ENCODE data around the gene BBC3. TPM values are rescaled to one million over a fixed set of nuclear protein-coding genes. Genes with fewer than 3 reads are reported as not detected.
A peak's percentile ranks its signal among the peaks of the same experiment; 100 is the strongest.
"Not testable (repeated sequence)": the region's sequence is repeated elsewhere in the genome, so short reads cannot be mapped to it uniquely, and the experiment has no call there.

The BBC3 gene
- total RNA-seq = 1 to 10 TPM; 4.8 to 9.7 TPM

- peak within 1 kb of the TSS; percentile 49 to 72 for H3K27ac Mint-ChIP-seq
- H3K9me3 Mint-ChIP-seq = no peaks in the 10 kb centered on the region
- H3K27me3 Mint-ChIP-seq = peaks cover 0 to under 1% of the 10 kb centered on the region in 2 donors
- peaks cover 19 to 28% of the 10 kb centered on the region in 2 donors for H3K4me1 Mint-ChIP-seq (ENCODE audit: low read depth in 2 of 2)
- DNase-seq (ENCODE audit: low spot score) (no peak), ATAC-seq (no peak)
- H3K36me3 Mint-ChIP-seq = no peaks in the 10 kb centered on the region
- H3K4me3 Mint-ChIP-seq = peak within 1 kb of the TSS; percentile 85
Measured at GRCh38 chr19:47230921-47231214, at the start of gene BBC3. Gene BBC3 (minus strand): TSS chr19:47231199. CDS start chr19:47228431, 2,768 bp downstream.

GRCh38 chr19:47280183-47280797, 49.3 kb upstream of the BBC3 start:
- Mint-ChIP-seq H3K27ac (no peak overlapping the region), H3K4me1 (ENCODE audit: low read depth in 2 of 2) (peaks cover 11 to 25% of the 10 kb centered on the region in 2 donors), H3K4me3 (no peak overlapping the region), H3K27me3 (no peaks in the 10 kb centered on the region), H3K36me3 (no peaks in the 10 kb centered on the region), H3K9me3 (no peaks in the 10 kb centered on the region)
- ATAC-seq (peak; percentile 66 to 70), DNase-seq (ENCODE audit: low spot score) (no peak)

- not testable (repeated sequence) for ATAC-seq; H3K9me3 Mint-ChIP-seq; H3K27me3 Mint-ChIP-seq; DNase-seq (ENCODE audit: low spot score); H3K27ac Mint-ChIP-seq; H3K36me3 Mint-ChIP-seq; H3K4me3 Mint-ChIP-seq
- H3K4me1 Mint-ChIP-seq (ENCODE audit: low read depth in 2 of 2) = peaks cover 25 to 27% of the 10 kb centered on the region in 2 donors
Measured at GRCh38 chr19:47276513-47276912, 45.5 kb upstream of the BBC3 start.

GRCh38 chr19:47275791-47276461, 44.9 kb upstream of the BBC3 start:
- peaks cover 25 to 27% of the 10 kb centered on the region in 2 donors for H3K4me1 Mint-ChIP-seq (ENCODE audit: low read depth in 2 of 2)
- no peaks in the 10 kb centered on the region for H3K9me3 Mint-ChIP-seq
- no peaks in the 10 kb centered on the region for H3K36me3 Mint-ChIP-seq
- H3K4me3 Mint-ChIP-seq = peak overlapping the region; percentile 83
- no peak for ATAC-seq
- DNase-seq (ENCODE audit: low spot score) = no peak
- no peaks in the 10 kb centered on the region for H3K27me3 Mint-ChIP-seq
- peak overlapping the region; percentile 55 to 81 for H3K27ac Mint-ChIP-seq

- no peaks in the 10 kb centered on the region for H3K27me3 Mint-ChIP-seq
- no peaks in the 10 kb centered on the region for H3K9me3 Mint-ChIP-seq
- ATAC-seq (peak in 1 of 2 donors; percentile 41), DNase-seq (ENCODE audit: low spot score) (no peak)
- peak overlapping the region; percentile 55 to 81 for H3K27ac Mint-ChIP-seq
- H3K36me3 Mint-ChIP-seq = no peaks in the 10 kb centered on the region
- H3K4me3 Mint-ChIP-seq = peak overlapping the region; percentile 83
- H3K4me1 Mint-ChIP-seq (ENCODE audit: low read depth in 2 of 2) = peaks cover 25 to 30% of the 10 kb centered on the region in 2 donors
Measured at GRCh38 chr19:47274891-47275761, 44.1 kb upstream of the BBC3 start.

GRCh38 chr19:47274071-47274890, 43.3 kb upstream of the BBC3 start, which contains the start of gene INAFM1:
Gene INAFM1 (plus strand): TSS chr19:47274885. CDS start chr19:47274920, 35 bp downstream.
- H3K36me3 Mint-ChIP-seq = no peaks in the 10 kb centered on the region
- H3K27ac Mint-ChIP-seq = peak within 1 kb of the TSS; percentile 95 to 96
- peaks cover 25 to 30% of the 10 kb centered on the region in 2 donors for H3K4me1 Mint-ChIP-seq (ENCODE audit: low read depth in 2 of 2)
- peak within 1 kb of the TSS; percentile 90 for H3K4me3 Mint-ChIP-seq
- ATAC-seq (peak; percentile 87 to 91), DNase-seq (ENCODE audit: low spot score) (peak; percentile 98)
- no peaks in the 10 kb centered on the region for H3K27me3 Mint-ChIP-seq
- H3K9me3 Mint-ChIP-seq = no peaks in the 10 kb centered on the region

GRCh38 chr19:47273313-47274070, 42.5 kb upstream of the BBC3 start:
- H3K4me1 Mint-ChIP-seq (ENCODE audit: low read depth in 2 of 2) = peaks cover 25 to 33% of the 10 kb centered on the region in 2 donors
- peak overlapping the region; percentile 95 to 96 for H3K27ac Mint-ChIP-seq
- H3K36me3 Mint-ChIP-seq = no peaks in the 10 kb centered on the region
- no peaks in the 10 kb centered on the region for H3K27me3 Mint-ChIP-seq
- H3K4me3 Mint-ChIP-seq = peak overlapping the region; percentile 90
- H3K9me3 Mint-ChIP-seq = no peaks in the 10 kb centered on the region
- DNase-seq (ENCODE audit: low spot score) = peak; percentile 91
- peak; percentile 81 to 82 for ATAC-seq

GRCh38 chr19:47272448-47273312, 41.7 kb upstream of the BBC3 start:
- peak overlapping the region; percentile 90 for H3K4me3 Mint-ChIP-seq
- H3K27me3 Mint-ChIP-seq = no peaks in the 10 kb centered on the region
- peaks cover 21 to 33% of the 10 kb centered on the region in 2 donors for H3K4me1 Mint-ChIP-seq (ENCODE audit: low read depth in 2 of 2)
- no peaks in the 10 kb centered on the region for H3K36me3 Mint-ChIP-seq
- no peak for ATAC-seq
- peak overlapping the region; percentile 70 to 95 for H3K27ac Mint-ChIP-seq
- no peak for DNase-seq (ENCODE audit: low spot score)
- H3K9me3 Mint-ChIP-seq = no peaks in the 10 kb centered on the region

- peak overlapping the region in 1 of 2 donors; percentile 95 for H3K27ac Mint-ChIP-seq
- H3K36me3 Mint-ChIP-seq = no peaks in the 10 kb centered on the region
- H3K4me3 Mint-ChIP-seq = peak overlapping the region; percentile 90
- no peaks in the 10 kb centered on the region for H3K27me3 Mint-ChIP-seq
- DNase-seq (ENCODE audit: low spot score) (no peak), ATAC-seq (no peak)
- H3K9me3 Mint-ChIP-seq = no peaks in the 10 kb centered on the region
- H3K4me1 Mint-ChIP-seq (ENCODE audit: low read depth in 2 of 2) = peaks cover 19 to 35% of the 10 kb centered on the region in 2 donors
Measured at GRCh38 chr19:47271949-47272348, 41.0 kb upstream of the BBC3 start.

- Mint-ChIP-seq H3K4me1 (ENCODE audit: low read depth in 2 of 2) (peaks cover 12 to 30% of the 10 kb centered on the region in 2 donors), H3K9me3 (no peaks in the 10 kb centered on the region), H3K27me3 (no peaks in the 10 kb centered on the region), H3K36me3 (no peaks in the 10 kb centered on the region), H3K27ac (no peak overlapping the region), H3K4me3 (no peak overlapping the region)
- DNase-seq (ENCODE audit: low spot score) (no peak), ATAC-seq (no peak)
Measured at GRCh38 chr19:47270408-47270807, 39.4 kb upstream of the BBC3 start.

GRCh38 chr19:47269596-47269995, 38.6 kb upstream of the BBC3 start:
- no peaks in the 10 kb centered on the region for H3K36me3 Mint-ChIP-seq
- H3K27ac Mint-ChIP-seq = no peak overlapping the region
- H3K9me3 Mint-ChIP-seq = no peaks in the 10 kb centered on the region
- no peak overlapping the region for H3K4me3 Mint-ChIP-seq
- DNase-seq (ENCODE audit: low spot score) (no peak), ATAC-seq (no peak)
- peaks cover 10 to 27% of the 10 kb centered on the region in 2 donors for H3K4me1 Mint-ChIP-seq (ENCODE audit: low read depth in 2 of 2)
- H3K27me3 Mint-ChIP-seq = no peaks in the 10 kb centered on the region

GRCh38 chr19:47268028-47268427, 37.0 kb upstream of the BBC3 start:
- Mint-ChIP-seq H3K36me3 (no peaks in the 10 kb centered on the region), H3K4me3 (no peak overlapping the region)

More at GRCh38 chr19:47268028-47268427, 37.0 kb upstream of the BBC3 start:
- Mint-ChIP-seq H3K4me1 (ENCODE audit: low read depth in 2 of 2) (peaks cover 10 to 18% of the 10 kb centered on the region in 2 donors), H3K27ac (no peak overlapping the region), H3K9me3 (no peaks in the 10 kb centered on the region), H3K27me3 (no peaks in the 10 kb centered on the region)
- DNase-seq (ENCODE audit: low spot score) (no peak), ATAC-seq (no peak)
